ENCODE results near the gene ITGB5.
"Not testable (repeated sequence)": the region's sequence is repeated elsewhere in the genome, so short reads cannot be mapped to it uniquely, and the experiment has no call there.

Gene ITGB5

GRCh38 chr3:124837730-124838186, 49.4 kb downstream of the ITGB5 start:
- peak; percentile 94 for DNase-seq (ENCODE audit: low spot score)

- peak; percentile 20 for DNase-seq (ENCODE audit: low spot score)
These were observed 50.1 kb downstream of the ITGB5 start for GRCh38 chr3:124837065-124837464.

GRCh38 chr3:124836448-124836847, 50.7 kb downstream of the ITGB5 start:
- DNase-seq (ENCODE audit: low spot score): no peak

DNA sequence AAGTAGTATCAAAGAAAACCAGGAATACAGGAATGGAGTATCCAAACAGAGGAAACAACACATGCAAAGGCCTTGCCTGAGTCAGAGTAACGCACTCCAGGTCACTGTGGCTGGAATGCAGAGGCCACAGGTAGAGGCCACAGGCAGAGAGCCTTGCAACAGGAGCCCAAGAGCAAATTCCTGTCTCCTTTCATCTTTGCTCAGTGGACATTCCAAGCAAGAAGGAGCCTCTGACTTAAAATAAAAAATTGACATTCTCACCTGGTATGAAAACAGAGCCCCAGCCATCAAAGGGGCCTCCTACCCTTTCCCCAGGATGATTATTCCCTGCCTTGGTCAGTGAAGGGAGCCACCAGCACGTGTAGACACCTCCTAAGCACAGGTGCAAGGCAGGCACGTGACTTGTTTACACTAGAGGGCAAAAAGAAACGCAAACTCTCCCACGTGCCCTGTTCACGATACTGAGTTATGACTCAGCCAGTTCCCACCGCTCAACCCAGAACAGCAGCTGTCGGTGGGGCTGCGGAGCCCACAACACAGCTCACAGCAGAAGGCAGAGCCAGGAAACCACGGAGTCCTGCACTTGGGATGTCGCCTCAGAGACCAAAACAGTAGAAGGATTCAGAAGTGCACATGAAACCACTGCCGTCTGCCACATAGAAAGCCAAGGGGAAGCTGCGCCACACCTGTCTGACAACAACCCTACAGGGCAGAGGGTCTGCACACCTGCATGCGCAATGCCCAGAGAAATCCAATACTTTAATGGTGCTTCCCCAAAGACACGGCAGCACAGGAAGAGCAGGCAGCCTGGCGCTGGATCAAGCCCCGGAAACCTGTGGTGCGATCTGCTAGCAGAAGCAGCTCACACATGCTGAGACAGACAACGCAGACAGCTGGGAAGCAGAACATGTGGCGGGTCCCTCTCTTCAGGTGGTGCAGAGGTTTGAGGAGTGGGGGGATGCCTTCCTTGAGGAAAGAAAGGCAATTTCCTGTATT, 52.1 kb downstream of the ITGB5 start:
- peak; percentile 41 for DNase-seq (ENCODE audit: low spot score)

- DNase-seq (ENCODE audit: low spot score): no peak
These were observed 53.3 kb downstream of the ITGB5 start for GRCh38 chr3:124833710-124834332.

DNA sequence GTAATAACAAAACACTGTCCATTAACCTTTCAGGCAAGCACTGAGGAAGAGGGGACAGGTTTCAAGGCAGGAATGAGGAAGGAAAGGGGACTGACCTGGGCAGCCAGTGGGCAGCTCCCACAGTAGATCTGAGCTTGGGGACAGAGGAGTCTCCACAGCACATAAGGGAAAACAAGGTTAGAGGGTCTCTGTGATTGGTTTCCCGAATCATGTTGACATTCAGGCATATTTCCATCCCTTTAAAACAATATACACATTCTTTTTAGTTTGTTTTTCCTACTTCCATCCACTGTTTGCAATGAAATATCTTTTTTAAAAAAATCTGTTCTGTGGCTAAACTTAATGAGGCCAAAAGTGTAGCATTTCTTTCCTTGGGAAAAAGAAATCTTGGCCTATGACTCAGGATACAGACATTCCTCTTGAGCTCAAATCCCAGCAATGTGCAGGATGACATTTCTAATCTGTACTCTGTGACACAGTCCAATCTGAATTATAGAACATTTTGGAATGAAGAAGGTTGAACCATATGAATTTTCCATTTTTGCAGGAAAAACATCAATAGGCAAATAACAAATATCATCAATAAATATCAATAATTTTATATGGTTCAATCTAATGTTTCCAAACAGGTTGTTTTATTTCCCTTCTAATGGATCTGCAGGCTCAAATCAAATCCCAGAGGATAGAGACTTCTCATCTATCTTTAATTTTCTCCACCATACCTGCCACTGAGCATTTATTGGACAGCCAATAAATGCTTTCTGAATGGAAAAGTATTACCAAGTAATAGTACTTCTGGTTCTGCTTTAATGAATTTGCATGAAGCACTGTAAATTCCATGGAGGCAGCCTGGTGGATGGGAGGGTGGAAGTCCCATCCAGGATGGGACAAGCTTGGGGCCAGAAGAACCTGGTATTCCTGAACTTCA, 54.1 kb downstream of the ITGB5 start:
- DNase-seq (ENCODE audit: low spot score): no peak

DNA sequence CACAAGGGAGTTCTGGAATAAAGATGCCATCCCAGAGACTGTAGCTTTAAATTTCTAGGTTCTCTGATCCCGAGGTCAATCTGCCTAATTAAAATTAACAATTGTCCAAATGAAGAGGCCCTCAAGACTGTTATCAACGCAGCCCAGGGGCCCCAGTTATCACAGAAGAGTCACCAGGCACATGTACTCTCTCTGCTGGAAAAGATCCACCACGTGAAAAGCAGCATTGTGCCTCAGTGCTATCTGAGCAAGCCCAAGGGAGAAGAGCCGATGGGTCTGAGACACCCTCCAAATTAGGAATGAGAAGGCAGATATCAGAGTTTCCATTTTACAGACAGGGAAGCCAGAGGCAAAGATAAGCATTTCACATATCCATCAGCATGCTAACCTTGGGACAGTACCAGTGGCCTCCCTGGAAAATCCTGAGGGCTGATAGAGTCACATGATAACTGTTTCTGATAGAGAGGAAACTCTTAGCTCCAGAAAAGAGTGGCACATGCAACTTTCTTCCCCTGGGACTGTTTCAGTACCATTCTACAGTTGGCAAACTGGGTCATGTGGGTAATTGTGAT, 55.5 kb downstream of the ITGB5 start:
- no peak for DNase-seq (ENCODE audit: low spot score)

GRCh38 chr3:124829819-124830554, 57.2 kb downstream of the ITGB5 start:
- DNase-seq (ENCODE audit: low spot score): no peak

GRCh38 chr3:124829178-124829818, 57.9 kb downstream of the ITGB5 start:
- DNase-seq (ENCODE audit: low spot score): no peak

- DNase-seq (ENCODE audit: low spot score): not testable (repeated sequence)
These were observed 59.5 kb downstream of the ITGB5 start for GRCh38 chr3:124827476-124828206.

DNA sequence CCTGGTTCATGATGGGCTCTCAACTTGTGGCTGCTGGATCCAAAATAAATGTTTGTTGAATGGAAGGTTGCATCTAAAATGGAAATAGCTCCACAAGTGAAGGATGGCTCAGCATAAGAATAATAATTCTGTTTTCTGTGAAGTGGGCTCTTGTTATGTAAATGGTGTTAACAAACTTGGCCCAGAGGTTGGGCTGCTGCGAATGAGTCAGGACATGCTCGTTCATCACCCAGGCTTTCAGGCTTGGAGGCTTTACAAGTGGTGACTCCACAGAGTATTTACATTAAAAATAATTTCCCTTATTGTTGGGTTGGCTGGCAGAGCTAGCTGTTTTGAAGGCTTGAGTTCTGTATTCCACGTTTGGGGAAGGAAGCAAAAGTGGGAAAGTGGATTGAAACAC, 60.5 kb downstream of the ITGB5 start:
- no peak for DNase-seq (ENCODE audit: low spot score)

- DNase-seq (ENCODE audit: low spot score): no peak
These were observed 62.8 kb downstream of the ITGB5 start for GRCh38 chr3:124824286-124824915.

DNA sequence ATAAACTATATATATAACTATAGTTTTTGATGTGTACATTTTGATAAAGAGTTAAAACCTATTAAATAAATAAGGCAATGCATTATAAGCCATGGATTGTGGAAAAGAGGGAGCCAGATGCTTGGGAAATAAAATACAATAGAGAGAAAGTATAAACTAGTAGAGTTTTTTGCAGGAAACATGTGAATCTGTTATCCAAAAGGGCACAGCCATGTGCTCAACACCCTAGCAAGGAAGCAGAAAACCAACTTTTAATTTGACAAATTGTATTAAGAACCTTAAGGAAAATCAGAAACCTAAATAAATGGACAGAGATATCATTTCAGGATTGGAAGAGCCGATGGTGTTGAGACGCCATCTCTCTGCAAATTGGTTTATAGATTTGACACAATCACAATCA, 63.5 kb downstream of the ITGB5 start:
- no peak for DNase-seq (ENCODE audit: low spot score)

DNA sequence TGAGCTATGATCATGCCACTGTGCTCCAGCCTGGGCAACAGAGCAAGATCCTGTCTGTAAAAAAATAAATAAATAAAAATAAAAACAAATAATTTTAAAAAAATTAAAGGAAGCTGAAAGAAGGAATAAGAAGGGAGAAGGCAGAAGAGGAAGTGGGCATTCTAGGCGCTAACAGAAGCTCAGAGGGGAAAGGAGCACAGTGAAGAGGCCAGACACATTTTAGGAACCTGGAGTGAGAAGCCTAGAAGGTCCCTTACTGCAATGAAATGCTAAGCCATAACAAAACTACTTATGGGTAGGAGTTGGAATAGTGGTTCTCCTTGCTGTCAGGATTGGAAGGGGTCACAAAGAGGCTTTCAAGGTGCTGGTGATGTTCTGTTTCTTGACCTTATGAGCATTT, 64.0 kb downstream of the ITGB5 start:
- no peak for DNase-seq (ENCODE audit: low spot score)

DNA sequence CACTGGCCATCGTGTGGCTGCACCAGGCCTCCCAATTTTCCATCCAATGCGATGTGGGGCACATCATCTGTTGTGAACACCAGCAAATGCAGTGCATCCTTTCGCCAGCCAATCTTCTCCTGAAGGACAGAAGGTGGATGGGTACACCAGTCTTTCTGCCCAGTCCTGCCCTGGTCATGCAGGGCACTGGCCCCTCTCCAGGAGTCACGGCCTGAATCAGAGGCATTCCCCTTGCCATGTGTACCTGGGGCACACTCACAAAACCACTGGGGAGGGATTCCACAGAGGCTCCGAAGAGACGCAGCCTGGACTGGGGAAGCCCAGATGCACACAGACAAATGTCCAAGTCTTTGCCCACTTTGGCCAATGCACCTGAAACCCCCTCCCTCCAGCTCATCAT, 65.8 kb downstream of the ITGB5 start:
- no peak for DNase-seq (ENCODE audit: low spot score)

DNA sequence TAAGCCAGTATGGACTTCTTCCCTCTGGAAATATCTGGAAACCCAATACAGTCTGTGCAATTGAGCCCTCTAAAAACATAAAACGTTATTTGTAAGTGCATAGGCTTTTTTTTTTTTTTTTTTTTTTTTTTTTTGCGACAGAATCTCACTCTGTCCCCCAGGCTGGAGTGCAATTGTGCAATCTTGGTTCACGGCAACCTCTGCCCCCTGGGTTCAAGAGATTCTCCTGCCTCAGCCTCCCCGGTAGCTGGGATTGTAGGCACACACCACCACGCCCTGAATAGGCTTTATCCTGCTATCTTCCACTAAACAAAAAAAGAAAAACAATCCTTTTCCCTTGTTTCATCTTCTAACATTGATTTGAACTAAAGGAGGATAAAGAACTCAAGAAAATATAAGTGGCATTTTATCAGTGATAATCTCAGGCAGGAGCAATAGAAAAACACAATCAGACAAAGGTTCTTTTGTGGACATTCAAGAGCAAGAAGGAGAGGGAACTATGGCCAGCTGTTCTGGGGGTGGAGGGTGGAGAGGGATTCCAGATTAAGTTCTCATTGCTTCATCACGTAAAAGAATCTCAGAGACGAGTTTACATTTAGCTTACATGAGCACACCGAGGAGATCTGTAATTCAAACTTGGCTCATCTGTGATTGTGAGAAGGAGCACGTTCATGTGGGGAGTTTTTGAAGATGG, 68.6 kb downstream of the ITGB5 start:
- DNase-seq (ENCODE audit: low spot score): no peak

- DNase-seq (ENCODE audit: low spot score): no peak
These were observed 70.1 kb downstream of the ITGB5 start for GRCh38 chr3:124817079-124817478.

- DNase-seq (ENCODE audit: low spot score): no peak
These were observed 71.0 kb downstream of the ITGB5 start for GRCh38 chr3:124816206-124816605.

All from SK-N-DZ (cell line).